Fibroblast of the aortic adventitia (primary cell): Measurements from ENCODE around the gene C5AR2. TPM values are rescaled to one million over a fixed set of nuclear protein-coding genes. Genes with fewer than 3 reads are reported as not detected.
"Not testable (repeated sequence)": the region's sequence is repeated elsewhere in the genome, so short reads cannot be mapped to it uniquely, and the experiment has no call there.

Experiments
- DNase-seq: peaks from one replicate; pipeline ENCODE4 v3.0.0-alpha.2; 2010; ENCODE audit warnings: low read depth
- H3K4me3 ChIP-seq: 2 replicates; pipeline ENCODE4 v1.5.1; 2011; ENCODE audit warnings: low read depth, mild to moderate bottlenecking, control low read depth, low read length, moderate library complexity
- total RNA-seq: library from RNA; depleted of rRNA; stranded (reverse); fragments of >200 nt; gene quantifications from 2 replicates; pipeline ENCODE4 v1.2.3, GENCODE V29; 2012; ENCODE audit warnings: low replicate concordance
- TF ChIP-seq, protein P1 (sequence below): IDR thresholded peaks from 2 replicates; pipeline ENCODE4 v1.5.1; 2011; ENCODE audit warnings: mild to moderate bottlenecking, low read length, control low read depth, inconsistent platforms; ENCODE audit not compliant: insufficient read depth

The C5AR2 gene
- total RNA-seq, 1 donor, result 0.63 TPM

DNA sequence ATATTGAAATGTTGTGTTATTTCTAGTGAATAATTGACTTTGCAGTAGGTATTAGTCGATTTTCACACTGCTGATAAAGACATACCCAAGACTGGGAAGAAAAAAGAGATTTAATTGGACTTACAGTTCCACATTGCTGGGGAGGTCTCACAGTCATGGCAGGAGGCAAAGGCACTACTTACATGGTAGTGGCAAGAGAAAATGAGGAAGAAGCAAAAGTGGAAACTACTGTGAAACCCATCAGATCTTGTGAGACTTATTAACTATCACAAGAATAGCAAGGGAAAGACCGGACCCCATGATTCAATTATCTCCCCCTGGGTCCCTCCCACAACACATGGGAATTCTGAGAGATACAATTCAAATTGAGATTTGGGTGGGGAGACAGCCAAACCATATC, 9.9 kb upstream of the C5AR2 start:
- no peak for DNase-seq
- H3K4me3 ChIP-seq, result no peak overlapping the region
- TF ChIP-seq, protein P1, sequence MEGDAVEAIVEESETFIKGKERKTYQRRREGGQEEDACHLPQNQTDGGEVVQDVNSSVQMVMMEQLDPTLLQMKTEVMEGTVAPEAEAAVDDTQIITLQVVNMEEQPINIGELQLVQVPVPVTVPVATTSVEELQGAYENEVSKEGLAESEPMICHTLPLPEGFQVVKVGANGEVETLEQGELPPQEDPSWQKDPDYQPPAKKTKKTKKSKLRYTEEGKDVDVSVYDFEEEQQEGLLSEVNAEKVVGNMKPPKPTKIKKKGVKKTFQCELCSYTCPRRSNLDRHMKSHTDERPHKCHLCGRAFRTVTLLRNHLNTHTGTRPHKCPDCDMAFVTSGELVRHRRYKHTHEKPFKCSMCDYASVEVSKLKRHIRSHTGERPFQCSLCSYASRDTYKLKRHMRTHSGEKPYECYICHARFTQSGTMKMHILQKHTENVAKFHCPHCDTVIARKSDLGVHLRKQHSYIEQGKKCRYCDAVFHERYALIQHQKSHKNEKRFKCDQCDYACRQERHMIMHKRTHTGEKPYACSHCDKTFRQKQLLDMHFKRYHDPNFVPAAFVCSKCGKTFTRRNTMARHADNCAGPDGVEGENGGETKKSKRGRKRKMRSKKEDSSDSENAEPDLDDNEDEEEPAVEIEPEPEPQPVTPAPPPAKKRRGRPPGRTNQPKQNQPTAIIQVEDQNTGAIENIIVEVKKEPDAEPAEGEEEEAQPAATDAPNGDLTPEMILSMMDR, result no peak

DNA sequence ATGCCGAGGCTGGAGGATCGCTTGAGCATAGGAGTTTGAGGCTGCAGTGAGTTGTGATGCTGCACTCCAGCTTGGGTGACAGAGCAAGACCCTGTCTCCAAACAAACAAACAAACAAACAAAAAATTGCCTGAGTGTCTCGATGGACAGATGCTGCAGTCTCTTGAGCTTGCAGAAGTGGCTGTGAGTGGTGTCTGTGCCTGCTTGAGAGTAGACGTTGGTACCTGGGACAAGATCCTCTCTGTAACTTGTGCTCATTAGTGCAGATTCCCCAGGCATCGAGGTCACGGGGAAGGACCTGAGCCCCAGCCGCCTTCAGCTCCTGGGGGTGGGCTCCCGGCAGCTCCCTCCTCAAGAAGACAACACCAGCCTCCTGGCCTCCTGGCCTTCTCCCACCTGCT, 8.6 kb upstream of the C5AR2 start:
- no peak for DNase-seq
- no peak overlapping the region for H3K4me3 ChIP-seq
- TF ChIP-seq, protein P1, result no peak

DNA sequence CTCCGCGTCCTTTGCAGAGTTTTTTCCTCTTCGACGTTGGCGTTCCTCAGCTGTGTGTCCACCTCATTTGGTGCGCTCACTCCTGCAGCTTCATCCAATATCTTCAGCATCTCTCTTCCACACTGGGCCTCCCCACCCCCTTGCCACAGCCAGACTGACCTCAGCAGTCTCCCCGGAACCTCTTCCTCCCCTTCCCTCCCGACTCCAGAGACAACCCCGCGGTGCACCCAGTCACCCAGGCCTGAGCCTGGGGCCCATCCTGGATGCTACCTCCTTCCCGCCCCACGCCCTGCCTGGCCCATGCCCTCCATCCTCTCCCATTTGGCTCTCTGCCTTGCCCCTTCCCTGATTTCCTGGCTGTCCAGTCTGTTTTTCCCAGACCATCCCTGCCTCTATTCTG, 8.1 kb upstream of the C5AR2 start:
- TF ChIP-seq, protein P1, result no peak
- no peak overlapping the region for H3K4me3 ChIP-seq
- no peak for DNase-seq

DNA sequence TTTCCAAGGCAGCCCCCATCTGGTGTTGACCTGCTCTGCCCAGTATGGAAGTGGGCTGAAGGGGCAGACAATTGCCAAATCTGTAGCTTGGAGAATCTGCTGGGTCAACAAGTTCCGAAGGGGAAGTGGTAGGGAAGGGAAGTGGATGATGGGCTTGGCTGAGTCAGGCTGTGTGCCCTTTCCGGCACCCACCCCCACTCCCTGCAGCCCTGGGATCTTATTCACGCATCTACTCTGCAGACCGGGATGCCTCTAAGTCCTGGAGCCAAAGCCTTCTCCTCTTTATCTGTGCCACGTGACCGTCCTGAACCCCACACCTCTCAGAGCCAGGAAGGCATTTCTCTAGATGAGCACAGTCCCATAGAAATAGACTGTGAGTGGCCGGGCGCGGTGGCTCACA, 7.5 kb upstream of the C5AR2 start:
- H3K4me3 ChIP-seq, result no peak overlapping the region
- no peak for DNase-seq
- TF ChIP-seq, protein P1, result no peak

DNA sequence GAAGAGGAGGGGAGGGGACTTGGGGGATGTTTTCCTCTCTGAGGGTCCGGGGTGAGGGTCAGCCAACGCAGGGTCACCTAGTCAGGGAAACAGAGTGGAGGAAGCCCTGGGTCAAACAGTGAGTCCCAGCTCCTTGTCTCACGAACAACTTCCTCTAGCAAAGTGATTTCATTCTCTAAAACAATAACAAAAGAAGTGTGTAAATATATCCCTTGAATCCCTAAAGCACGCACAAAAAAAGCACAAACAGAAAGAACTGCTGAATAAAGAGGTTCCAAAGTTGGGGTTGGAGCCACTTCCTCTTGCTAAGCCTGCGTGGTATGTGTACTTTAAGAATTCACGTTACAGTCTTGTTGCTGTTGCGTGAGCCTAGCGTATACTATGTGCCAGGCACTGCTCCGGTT, 1.5 kb upstream of the C5AR2 start:
- no peak for DNase-seq
- no peak overlapping the region for H3K4me3 ChIP-seq
- TF ChIP-seq, protein P1, result no peak

DNA sequence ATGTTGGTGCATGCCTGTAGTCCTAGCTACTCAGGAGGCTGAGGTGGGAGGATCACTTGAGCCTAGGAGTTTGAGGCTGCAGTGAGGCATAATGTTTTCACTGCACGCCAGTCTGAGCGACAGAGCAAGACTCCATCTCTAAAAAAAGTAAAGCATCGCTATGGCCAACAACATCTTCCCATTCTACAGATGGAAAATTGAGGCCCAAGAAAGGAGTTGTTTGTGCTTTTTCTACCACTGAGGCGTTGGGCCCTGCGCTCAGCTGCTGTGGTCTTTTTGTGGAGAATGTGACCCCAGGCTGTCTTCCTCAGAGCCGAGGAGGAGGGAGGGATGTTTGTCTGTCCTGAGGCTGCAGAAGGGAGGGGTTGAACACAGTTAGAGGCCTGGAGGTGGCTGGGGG, 485 bp upstream of the C5AR2 start:
- H3K4me3 ChIP-seq, result no peak overlapping the region
- DNase-seq, result no peak
- TF ChIP-seq, protein P1, result no peak

DNA sequence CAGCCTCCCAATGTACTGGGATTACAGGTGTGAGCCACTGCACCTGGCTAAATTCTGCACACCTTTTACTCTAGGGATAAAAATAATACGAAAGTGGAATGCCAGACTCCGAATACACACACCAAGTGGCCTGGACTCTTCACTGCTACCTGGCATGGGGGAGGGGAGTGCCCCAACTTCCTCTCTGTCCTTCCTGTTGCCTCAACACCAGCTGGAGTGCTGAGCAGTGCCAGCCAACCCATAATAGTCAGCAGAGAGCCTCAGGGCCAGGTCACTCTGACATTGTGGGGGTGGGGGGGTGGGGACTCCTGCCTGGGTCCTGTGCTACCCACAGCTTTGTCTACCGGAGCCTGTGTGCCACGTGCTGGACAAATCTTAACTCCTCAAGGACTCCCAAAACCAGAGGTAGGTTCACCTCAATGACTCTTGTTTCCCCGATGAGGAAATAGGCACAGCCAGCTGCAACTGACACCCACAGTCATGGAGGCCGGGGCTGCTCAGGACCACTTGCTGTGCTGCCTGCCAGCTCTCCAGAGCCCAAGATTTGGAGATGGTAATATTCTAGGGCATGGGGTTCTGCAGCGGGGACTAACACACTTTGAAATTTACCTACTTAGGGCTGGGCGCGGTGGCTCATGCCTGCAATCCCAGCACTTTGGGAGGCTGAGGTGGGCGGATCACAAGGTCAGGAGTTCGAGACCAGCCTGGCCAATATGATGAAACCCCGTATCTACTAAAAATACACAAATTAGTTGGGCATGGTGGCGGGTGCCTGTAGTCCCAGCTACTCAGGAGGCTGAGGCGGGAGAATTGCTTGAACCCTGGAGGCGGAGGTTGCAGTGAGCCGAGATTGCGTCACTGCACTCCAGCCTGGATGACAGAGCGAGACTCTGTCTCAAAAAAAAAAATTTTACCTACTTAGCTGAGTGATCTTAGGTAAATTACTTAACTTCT, 5.1 kb downstream of the C5AR2 start:
- not testable (repeated sequence) for DNase-seq, H3K4me3 ChIP-seq
